Gastrocnemius medialis (tissue), 4 donors: Measurements from ENCODE around the gene MRPL45. TPM values are rescaled to one million over a fixed set of nuclear protein-coding genes. Genes with fewer than 3 reads are reported as not detected.

Experiments used
- ATAC-seq, 2 donors: fragments of 150-250 bp; one replicate each; pipeline ENCODE4 v1.9.1; 2016
- DNase-seq, 2 donors: peaks; one replicate each; pipeline ENCODE4 v3.0.0-alpha.2; 2019
- H3K27ac ChIP-seq, 4 donors: fragments of 200-600 bp; sonication (generic); 1 replicate in 1 of 4; 2 replicates in 3 of 4; pipeline ENCODE4 v1.5.1; 2016 to 2018; ENCODE audit warnings: mild to moderate bottlenecking in 2 of 4, moderate library complexity in 1 of 4
- H3K27me3 ChIP-seq, 3 donors: fragments of 200-600 bp; sonication (generic) in 2 of 3; 1 replicate in 1 of 3; 2 replicates in 2 of 3; pipeline versions ENCODE4 v1.5.1 to v1.6.0; 2016 to 2019; ENCODE audit warnings: mild to moderate bottlenecking in 1 of 3, moderate library complexity in 1 of 3
- H3K36me3 ChIP-seq, 2 donors: fragments of 200-600 bp; sonication (generic) in 1 of 2; one replicate each; pipeline ENCODE4 v1.5.1; 2017 to 2018
- H3K4me1 ChIP-seq, 2 donors: fragments of 200-600 bp; sonication (generic) in 1 of 2; one replicate each; pipeline ENCODE4 v1.5.1; 2016 to 2017; ENCODE audit warnings: mild to moderate bottlenecking in 2 of 2
- H3K4me3 ChIP-seq, 4 donors: fragments of 200-600 bp; sonication (generic) in 3 of 4; 1 replicate in 1 of 4; 2 replicates in 3 of 4; pipeline ENCODE4 v1.5.1; 2016 to 2019; ENCODE audit warnings: mild to moderate bottlenecking in 2 of 4
- H3K9me3 ChIP-seq, 3 donors: fragments of 200-600 bp; sonication (generic) in 2 of 3; 1 replicate in 1 of 3; 2 replicates in 2 of 3; pipeline ENCODE4 v1.5.1; 2016 to 2019
- POLR2A ChIP-seq, 2 donors: fragments of 450-650 bp; IDR thresholded peaks; one replicate each; pipeline ENCODE4 v1.6.1; 2017; ENCODE audit warnings: antibody characterized with exemption in 2 of 2, mild to moderate bottlenecking in 2 of 2, moderate library complexity in 2 of 2
- in situ Hi-C, 4 donors: fragments of 200-750 bp; cut with MboI; loops; one replicate each; pipeline versions ENCODE4 v1.15.0 to v1.8.0; 2017; ENCODE audit warnings: low sequenced_read_pairs in 4 of 4
- intact Hi-C: fragments of 100-400 bp; cut with DNase I; formaldehyde crosslinking; loops from one replicate; pipeline ENCODE4 v1.15.1; 2023; ENCODE audit warnings: low total_unique reads
- total RNA-seq, 4 donors: library from RNA; depleted of rRNA; stranded (reverse); fragments of >200 nt; gene quantifications; one replicate each; pipeline versions ENCODE4 v1.1.0 to v1.2.3, GENCODE V29; 2016
- TF ChIP-seq, protein P1 (sequence below), 5 experiments: fragments of 450-650 bp in 3 of 5; fragments of 200-600 bp in 2 of 5; sonication (generic) in 2 of 5; IDR thresholded peaks in 4 of 5; conservative IDR thresholded peaks in 1 of 5; 1 replicate in 4 of 5; 2 replicates in 1 of 5; pipeline ENCODE4 v1.5.1; 2016 to 2019; ENCODE audit warnings: antibody characterized with exemption in 5 of 5, mild to moderate bottlenecking in 3 of 5, moderate library complexity in 3 of 5

MRPL45 gene
- total RNA-seq, 4 donors from 2014 or later, result 48.3 to 64.6 (median 51.2) TPM

DNA sequence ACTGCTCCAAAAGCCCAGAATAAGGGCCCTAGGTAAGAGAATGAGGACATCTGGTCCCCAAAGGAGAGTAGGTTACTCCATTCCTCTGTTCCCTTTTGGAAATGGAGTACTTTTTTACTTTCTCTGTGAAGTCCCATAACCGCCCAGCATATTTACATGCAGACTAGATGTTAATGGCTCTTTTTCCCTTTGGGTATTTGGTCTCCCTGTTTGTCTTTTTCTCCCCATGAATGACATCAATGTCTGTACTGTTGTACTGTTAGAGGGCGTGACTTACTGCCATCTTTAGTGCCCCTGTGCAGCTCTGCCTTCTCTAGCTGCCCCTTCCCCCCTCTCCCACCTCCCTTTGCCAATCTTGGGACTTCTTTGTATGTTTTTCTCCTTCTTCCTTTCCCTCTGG, 27.8 kb downstream of the MRPL45 start:
- TF ChIP-seq, protein P1, sequence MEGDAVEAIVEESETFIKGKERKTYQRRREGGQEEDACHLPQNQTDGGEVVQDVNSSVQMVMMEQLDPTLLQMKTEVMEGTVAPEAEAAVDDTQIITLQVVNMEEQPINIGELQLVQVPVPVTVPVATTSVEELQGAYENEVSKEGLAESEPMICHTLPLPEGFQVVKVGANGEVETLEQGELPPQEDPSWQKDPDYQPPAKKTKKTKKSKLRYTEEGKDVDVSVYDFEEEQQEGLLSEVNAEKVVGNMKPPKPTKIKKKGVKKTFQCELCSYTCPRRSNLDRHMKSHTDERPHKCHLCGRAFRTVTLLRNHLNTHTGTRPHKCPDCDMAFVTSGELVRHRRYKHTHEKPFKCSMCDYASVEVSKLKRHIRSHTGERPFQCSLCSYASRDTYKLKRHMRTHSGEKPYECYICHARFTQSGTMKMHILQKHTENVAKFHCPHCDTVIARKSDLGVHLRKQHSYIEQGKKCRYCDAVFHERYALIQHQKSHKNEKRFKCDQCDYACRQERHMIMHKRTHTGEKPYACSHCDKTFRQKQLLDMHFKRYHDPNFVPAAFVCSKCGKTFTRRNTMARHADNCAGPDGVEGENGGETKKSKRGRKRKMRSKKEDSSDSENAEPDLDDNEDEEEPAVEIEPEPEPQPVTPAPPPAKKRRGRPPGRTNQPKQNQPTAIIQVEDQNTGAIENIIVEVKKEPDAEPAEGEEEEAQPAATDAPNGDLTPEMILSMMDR (IDR thresholded peaks at IDR 0.05 in 4 of 5, conservative IDR thresholded peaks at IDR 0.05 in 1 of 5), result no peak
- no peak for TF ChIP-seq POLR2A (IDR thresholded peaks at IDR 0.05)
- Histone ChIP-seq H3K9me3 (no peaks in the 10 kb centered on the region), H3K4me3 (no peak overlapping the region), H3K27ac (no peak overlapping the region), H3K27me3 (no peaks in the 10 kb centered on the region), H3K4me1 (no peaks in the 10 kb centered on the region), H3K36me3 (peaks cover 0 to 39% of the 10 kb centered on the region in 2 donors)
- DNase-seq (no peak), ATAC-seq (no peak)
- intact Hi-C loops (no loop called here), in situ Hi-C loops (no loop called here)

DNA sequence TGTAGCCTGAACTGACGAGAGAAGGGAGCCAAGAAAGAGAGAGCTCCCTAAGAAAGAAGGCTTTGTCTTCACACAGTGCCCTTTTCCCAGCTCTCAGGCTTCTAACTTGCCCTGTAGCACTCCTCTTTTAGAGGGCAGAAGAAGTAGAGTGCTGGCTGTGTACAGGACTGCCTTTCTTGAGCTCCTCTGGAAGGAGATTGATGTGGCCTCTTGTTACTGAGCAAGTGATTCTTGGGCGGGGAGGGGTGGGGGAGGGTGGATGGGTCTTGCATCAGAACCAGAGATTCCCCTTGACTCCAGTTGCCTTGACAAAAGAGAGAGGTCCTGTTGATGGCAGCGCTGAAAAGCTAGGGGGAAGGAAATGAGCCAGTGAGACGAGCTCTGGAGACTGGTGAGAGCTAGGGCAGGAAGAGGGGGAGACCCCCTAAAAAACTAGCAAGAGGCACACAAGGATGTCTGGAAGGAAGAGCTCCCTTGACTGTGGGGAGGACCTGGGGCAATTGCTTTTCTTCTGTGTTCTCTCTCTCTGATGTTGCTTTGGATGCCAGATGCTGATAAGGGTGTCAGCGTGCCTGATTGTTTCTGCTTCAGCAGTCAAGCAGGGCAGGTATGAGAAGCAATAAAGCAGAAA, 28.4 kb downstream of the MRPL45 start:
- no peak overlapping the region for H3K27ac ChIP-seq
- ATAC-seq, result no peak
- in situ Hi-C loops, result no loop called here
- H3K36me3 ChIP-seq, result peaks cover 0 to 33% of the 10 kb centered on the region in 2 donors
- no peak for DNase-seq
- H3K4me3 ChIP-seq, result no peak overlapping the region
- no peaks in the 10 kb centered on the region for H3K27me3 ChIP-seq
- intact Hi-C loops, result no loop called here
- no peaks in the 10 kb centered on the region for H3K9me3 ChIP-seq
- TF ChIP-seq, protein P1 (IDR thresholded peaks at IDR 0.05 in 4 of 5, conservative IDR thresholded peaks at IDR 0.05 in 1 of 5), result no peak
- TF ChIP-seq POLR2A (IDR thresholded peaks at IDR 0.05), result no peak
- no peaks in the 10 kb centered on the region for H3K4me1 ChIP-seq

DNA sequence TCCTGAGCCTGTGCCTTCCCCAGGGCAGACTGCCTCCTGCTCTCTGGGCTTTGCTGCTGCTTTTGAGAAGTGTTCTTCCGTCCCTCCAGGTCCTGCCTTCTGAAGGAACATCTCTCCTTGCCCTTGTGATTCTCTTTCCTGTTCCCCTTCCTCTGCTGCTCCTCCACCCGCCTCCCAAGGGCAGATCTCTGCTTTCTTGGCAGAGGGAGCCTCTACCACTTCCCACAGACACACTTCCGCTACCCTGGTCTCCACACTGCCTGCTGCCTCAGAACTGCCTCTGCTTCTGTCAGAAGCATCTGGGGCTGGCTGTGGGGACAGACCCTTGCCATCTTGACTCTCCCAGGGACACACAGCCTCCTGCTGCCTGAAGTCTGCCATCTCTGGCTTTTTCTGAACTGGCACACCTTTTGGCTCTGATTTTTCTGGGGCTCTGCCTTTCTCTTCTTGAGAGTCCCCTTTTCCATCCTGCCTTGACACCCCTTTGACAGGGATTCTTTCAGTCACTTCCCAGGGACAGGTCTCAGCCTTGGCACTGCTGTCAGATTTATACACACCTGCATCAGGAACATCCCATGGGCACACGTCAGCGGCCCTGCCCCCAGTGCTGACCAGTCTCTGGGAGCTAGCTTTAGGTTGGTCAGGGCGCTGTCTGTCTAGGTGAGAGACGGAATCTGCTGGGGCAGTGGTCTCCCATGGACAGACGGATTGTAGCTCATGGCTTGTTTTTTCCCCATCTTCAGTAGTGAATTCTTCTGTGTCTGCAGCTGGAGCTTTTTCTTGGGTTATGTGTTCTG, 30.2 kb downstream of the MRPL45 start:
- in situ Hi-C loops, result no loop called here
- peaks cover 0 to 19% of the 10 kb centered on the region in 2 donors for H3K36me3 ChIP-seq
- intact Hi-C loops, result no loop called here
- H3K4me3 ChIP-seq, result no peak overlapping the region
- H3K27ac ChIP-seq, result no peak overlapping the region
- no peaks in the 10 kb centered on the region for H3K27me3 ChIP-seq
- DNase-seq, result peak in 1 of 2 donors; percentile 25
- TF ChIP-seq POLR2A (IDR thresholded peaks at IDR 0.05), result no peak
- TF ChIP-seq, protein P1 (IDR thresholded peaks at IDR 0.05 in 4 of 5, conservative IDR thresholded peaks at IDR 0.05 in 1 of 5), result no peak
- H3K9me3 ChIP-seq, result no peaks in the 10 kb centered on the region
- ATAC-seq, result peak in 1 of 2 donors; percentile 25
- no peaks in the 10 kb centered on the region for H3K4me1 ChIP-seq

DNA sequence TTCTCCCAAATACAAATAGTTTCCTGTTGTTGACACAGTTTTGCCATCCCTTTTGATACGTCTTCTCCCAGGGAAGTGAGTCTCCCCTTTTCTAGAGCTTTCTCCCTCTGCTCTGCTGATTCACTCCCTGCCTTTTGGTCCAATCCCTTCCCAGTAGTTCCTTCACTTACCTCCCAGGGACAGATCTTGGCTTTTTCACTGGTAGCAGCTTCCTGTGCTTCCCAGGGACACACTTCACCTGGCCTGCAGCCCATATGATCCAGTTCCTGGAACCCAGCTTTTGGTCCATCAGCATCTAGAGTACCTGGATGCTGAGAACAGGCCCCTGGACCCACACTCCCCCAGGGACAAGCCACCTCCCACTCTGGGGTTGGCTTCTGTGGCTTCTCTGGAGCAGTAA, 31.0 kb downstream of the MRPL45 start:
- Histone ChIP-seq H3K27me3 (no peaks in the 10 kb centered on the region), H3K4me1 (no peaks in the 10 kb centered on the region), H3K9me3 (no peaks in the 10 kb centered on the region), H3K4me3 (no peak overlapping the region), H3K27ac (no peak overlapping the region), H3K36me3 (peaks cover 0 to 12% of the 10 kb centered on the region in 2 donors)
- in situ Hi-C loops (no loop called here), intact Hi-C loops (no loop called here)
- no peak for TF ChIP-seq POLR2A (IDR thresholded peaks at IDR 0.05)
- TF ChIP-seq, protein P1 (IDR thresholded peaks at IDR 0.05 in 4 of 5, conservative IDR thresholded peaks at IDR 0.05 in 1 of 5), result no peak
- ATAC-seq (no peak), DNase-seq (no peak)
